ENCODE data around the gene LRRN1. TPM values are rescaled to one million over a fixed set of nuclear protein-coding genes. Genes with fewer than 3 reads are reported as not detected.

LRRN1 gene
- total and polyA plus RNA-seq, 2 of the 4 experiments (the other 2 are of a cell fraction) = 0.18 to 0.41 TPM

DNA sequence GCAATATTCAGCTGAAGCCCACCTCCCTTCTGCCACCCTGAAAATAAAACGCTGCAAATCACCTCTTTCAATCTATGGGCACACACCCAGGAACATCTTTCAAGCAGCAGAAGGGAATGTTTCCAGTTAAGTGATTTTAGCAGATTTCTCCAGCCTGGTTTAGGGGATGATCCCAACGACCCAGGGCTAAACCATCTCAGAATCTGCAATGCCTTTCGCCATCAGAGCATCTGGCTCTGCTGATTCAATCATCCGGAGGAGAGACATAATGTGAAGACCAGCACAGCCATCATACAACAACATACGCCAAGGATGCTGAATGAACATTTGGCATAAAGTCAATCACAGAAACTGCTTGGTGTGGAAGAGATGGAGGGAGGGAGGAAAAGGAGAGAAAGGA is 15.5 kb upstream of the LRRN1 start:
- no peak overlapping the region for H2BK15ac ChIP-seq (ENCODE audit: low read depth, low read length)
- no peak overlapping the region for H2AK5ac ChIP-seq (ENCODE audit: low read depth, low read length)
- no peak overlapping the region for H4K5ac ChIP-seq (ENCODE audit: low read depth, low read length)
- no peak overlapping the region for H3K23ac ChIP-seq (ENCODE audit: low read depth, low read length)
- intact Hi-C loops (cut with micrococcal nuclease) (no loop called here), in situ Hi-C loops (cut with MboI; ENCODE audit: low sequenced_read_pairs) (no loop called here), dilution Hi-C loops (cut with HindIII; ENCODE audit: low sequenced_read_pairs, unreplicated experiment) (no loop called here)
- H4K20me1 ChIP-seq (ENCODE audit: insufficient read depth, low read length) = no peaks in the 10 kb centered on the region
- BruUV-seq (replicated peaks) = no TSS peak
- no peaks in the 10 kb centered on the region for H3K9me1 ChIP-seq (ENCODE audit: insufficient read depth, low read length)
- H3K4me3 ChIP-seq (ENCODE audit: insufficient read depth, low read depth, low read length) = no peak overlapping the region
- no peaks in the 10 kb centered on the region for H3K27me3 ChIP-seq (ENCODE audit: control insufficient read depth, insufficient read depth, low read length)
- H3K4ac ChIP-seq (ENCODE audit: low read depth, low read length) = no peak overlapping the region
- H2AFZ ChIP-seq (replicated peaks; ENCODE audit: low read length, poor library complexity) = no peak overlapping the region
- H4K91ac ChIP-seq (ENCODE audit: insufficient read depth, low read depth, low read length) = no peak overlapping the region
- no peak overlapping the region for H3K27ac ChIP-seq (ENCODE audit: insufficient read depth, low read length)
- H3K4me1 ChIP-seq (ENCODE audit: control insufficient read depth, insufficient read depth, low read length) = no peaks in the 10 kb centered on the region
- POLR2A ChIA-PET (ENCODE audit: unreplicated experiment) = no interaction called here
- H3K9ac ChIP-seq (ENCODE audit: low read depth, low read length) = no peak overlapping the region
- TF ChIP-seq MAFK (IDR thresholded peaks at IDR 0.05; ENCODE audit: low read depth, low read length) (no peak), NFE2L2 (IDR thresholded peaks at IDR 0.05; ENCODE audit: low read depth, low read length) (no peak), FOS (IDR thresholded peaks at IDR 0.05; ENCODE audit: low read depth, low read length) (no peak), MAZ (IDR thresholded peaks at IDR 0.05; ENCODE audit: borderline replicate concordance, low read depth, low read length) (no peak), MXI1 (IDR thresholded peaks at IDR 0.05; ENCODE audit: borderline replicate concordance, low read depth, low read length) (no peak)
- H3K56ac ChIP-seq (ENCODE audit: extremely low read depth, insufficient read depth, low read length) = no peak overlapping the region
- no peak overlapping the region for H2BK120ac ChIP-seq (ENCODE audit: low read depth, low read length)
- H2BK20ac ChIP-seq (ENCODE audit: low read depth, low read length) = no peak overlapping the region
- H2BK5ac ChIP-seq (ENCODE audit: low read depth, low read length, poor library complexity, severe bottlenecking) = no peak overlapping the region
- no peak overlapping the region for H4K8ac ChIP-seq (ENCODE audit: low read depth in 2 of 2, low read length in 2 of 2)
- CTCF ChIA-PET = no interaction called here
- WGBS, 2 experiments (ENCODE audit: extremely low coverage in 2 of 2, insufficient read length in 1 of 2) = no CpG with 5 or more reads among the region's 5 CpGs
- no peaks in the 10 kb centered on the region for H3K36me3 ChIP-seq (ENCODE audit: control insufficient read depth, insufficient read depth, low read length)
- no peak overlapping the region for H3K18ac ChIP-seq (ENCODE audit: low read depth, low read length)
- H3K14ac ChIP-seq (replicated peaks; ENCODE audit: low read depth, low read length) = no peak overlapping the region
- ATAC-seq (ENCODE audit: low read depth) (no peak), DNase-seq (no peak)
- no peak overlapping the region for H2AK9ac ChIP-seq (replicated peaks; ENCODE audit: low read depth, low read length, poor library complexity)
- H3K4me2 ChIP-seq (ENCODE audit: low read depth, low read length) = no peak overlapping the region
- H3K79me1 ChIP-seq (ENCODE audit: low read depth in 1 of 2, low read length in 2 of 2) = no peaks in the 10 kb centered on the region
- H3K9me3 ChIP-seq (ENCODE audit: control insufficient read depth, insufficient read depth, low read length) = peaks cover 18% of the 10 kb centered on the region

Data from IMR-90 (cell line).